Activated CD4-positive, alpha-beta memory T cell treated with anti-CD3 and anti-CD28 coated beads, Interleukin-2, amount 10 ng/mL, durations not matched to agents 7 days and 5 days (primary cell): ENCODE data around the gene FAM120A. TPM values are rescaled to one million over a fixed set of nuclear protein-coding genes. Genes with fewer than 3 reads are reported as not detected.

Experiments
- CTCF ChIA-PET: fragments of 350-600 bp; sonication (Branson Sonifier 250); formaldehyde crosslinking; loops from one replicate; lab custom pipeline; 2021; ENCODE audit warnings: antibody characterized with exemption, inconsistent platforms; lab: Charles Lee
- POLR2A ChIA-PET: fragments of 350-600 bp; sonication (Branson Sonifier 250); formaldehyde crosslinking; loops from one replicate; lab custom pipeline; 2021; ENCODE audit warnings: antibody characterized with exemption; lab: Charles Lee
- DNase-seq: peaks from one replicate; pipeline ENCODE4 v3.0.0-alpha.2; 2020
- H3K27ac Mint-ChIP-seq: one replicate; pipeline ENCODE4 v1.8.0; 2021; ENCODE audit warnings: mild to moderate bottlenecking, mixed read lengths
- H3K27me3 Mint-ChIP-seq: one replicate; pipeline ENCODE4 v1.8.0; 2021; ENCODE audit warnings: mixed read lengths
- H3K36me3 Mint-ChIP-seq: one replicate; pipeline ENCODE4 v1.8.0; 2021; ENCODE audit warnings: low read depth, mixed read lengths
- H3K4me1 Mint-ChIP-seq: one replicate; pipeline ENCODE4 v1.8.0; 2021; ENCODE audit warnings: mixed read lengths
- H3K4me3 Mint-ChIP-seq: one replicate; pipeline ENCODE4 v1.8.0; 2021; ENCODE audit warnings: mild to moderate bottlenecking, mixed read lengths
- H3K9me3 Mint-ChIP-seq: one replicate; pipeline ENCODE4 v1.8.0; 2021; ENCODE audit warnings: mixed read lengths
- total RNA-seq, 2 experiments: library from RNA; stranded (reverse); gene quantifications; one replicate each; pipeline ENCODE4 v1.2.3, GENCODE V29; 2021

FAM120A gene
- total RNA-seq, 2 experiments from 2014 or later, result 133 to 138 TPM

GRCh38 chr9:93453047-93453914 is 1.8 kb downstream of the FAM120A start, which contains the start of gene FAM120AOS:
Gene FAM120AOS (minus strand): TSS chr9:93453581. CDS start chr9:93452709, 872 bp downstream.
- Mint-ChIP-seq H3K4me3 (peak within 1 kb of the TSS; percentile 91), H3K36me3 (peaks cover 63% of the 10 kb centered on the region), H3K4me1 (peaks cover 55% of the 10 kb centered on the region), H3K27ac (peak within 1 kb of the TSS; percentile 92), H3K9me3 (no peaks in the 10 kb centered on the region), H3K27me3 (no peaks in the 10 kb centered on the region)
- peak; percentile 88 for DNase-seq
- ChIA-PET CTCF (interaction anchor here (0.9 to 2.5 kb wide), 9 partner anchors 11 to 389 kb away, joined by 3 to 22 read pairs (median 4); partner anchors contain the start of gene PHF2), POLR2A (interaction anchor here (0.7 to 5.3 kb wide), 24 partner anchors 11 to 1129 kb away, joined by 3 to 160 read pairs (median 3); partner anchors contain the start of genes NINJ1 and NOL8)

DNA sequence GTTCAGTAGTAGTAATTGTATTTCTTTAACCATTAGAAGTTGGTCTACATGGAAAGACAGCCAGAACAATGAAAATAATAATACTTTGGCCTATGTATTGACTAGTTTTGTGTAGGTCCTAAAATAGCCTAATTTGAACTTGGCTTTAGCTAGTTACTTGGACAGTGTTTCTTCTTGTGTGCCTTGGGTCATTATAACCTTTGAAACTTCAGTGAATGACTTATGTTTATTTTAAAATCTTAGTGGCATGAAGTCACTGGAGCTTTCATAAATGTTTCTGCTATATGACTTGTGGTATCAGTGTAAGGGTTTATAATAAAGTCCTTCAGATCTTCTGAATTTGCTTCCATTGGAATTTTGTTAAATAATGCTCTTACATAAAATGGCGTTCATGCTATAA is 4.5 kb downstream of the FAM120A start:
- no peaks in the 10 kb centered on the region for H3K27me3 Mint-ChIP-seq
- ChIA-PET POLR2A (interaction anchor here (1.2 to 2.1 kb wide), 5 partner anchors 9 to 490 kb away, joined by 3 to 14 read pairs (median 6); no protein-coding TSS in a partner anchor), CTCF (interaction anchor here (0.8 to 1.9 kb wide), 3 partner anchors 10 to 347 kb away, joined by 3 to 13 read pairs (median 3); no protein-coding TSS in a partner anchor)
- no peaks in the 10 kb centered on the region for H3K9me3 Mint-ChIP-seq
- H3K4me1 Mint-ChIP-seq, result peaks cover 64% of the 10 kb centered on the region
- DNase-seq, result no peak
- peaks cover 67% of the 10 kb centered on the region for H3K36me3 Mint-ChIP-seq
- H3K27ac Mint-ChIP-seq, result peak overlapping the region; percentile 78
- H3K4me3 Mint-ChIP-seq, result peak overlapping the region; percentile 16

DNA sequence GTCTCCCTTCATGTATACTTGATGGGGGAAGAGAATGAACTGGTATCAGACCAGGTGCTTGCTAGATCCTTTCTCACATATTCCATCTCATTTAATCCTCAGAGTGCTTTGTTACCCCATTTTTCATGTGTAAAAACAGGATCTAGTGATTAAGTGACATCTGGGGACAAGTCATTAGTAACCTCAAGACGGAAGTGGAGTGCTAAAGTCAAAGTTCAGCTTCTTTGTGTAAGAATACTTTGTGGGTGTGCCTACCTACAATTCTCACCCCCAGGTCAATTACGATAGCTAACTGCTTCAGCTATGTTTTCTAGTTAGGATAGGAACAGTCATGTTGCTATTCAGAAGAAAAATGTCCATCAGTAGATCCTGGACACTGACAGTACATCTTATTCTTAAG is 5.0 kb downstream of the FAM120A start:
- peak overlapping the region; percentile 78 for H3K27ac Mint-ChIP-seq
- H3K4me1 Mint-ChIP-seq, result peaks cover 66% of the 10 kb centered on the region
- H3K9me3 Mint-ChIP-seq, result no peaks in the 10 kb centered on the region
- CTCF ChIA-PET, result interaction anchor here (0.8 to 1.9 kb wide), 4 partner anchors 10 to 348 kb away, joined by 3 to 13 read pairs (median 3); no protein-coding TSS in a partner anchor
- no peak for DNase-seq
- H3K27me3 Mint-ChIP-seq, result no peaks in the 10 kb centered on the region
- H3K36me3 Mint-ChIP-seq, result peaks cover 68% of the 10 kb centered on the region
- H3K4me3 Mint-ChIP-seq, result peak overlapping the region; percentile 16
- POLR2A ChIA-PET, result interaction anchor here (1.2 to 2.1 kb wide), 5 partner anchors 8 to 490 kb away, joined by 3 to 14 read pairs (median 6); no protein-coding TSS in a partner anchor

GRCh38 chr9:93457006-93457405 is 5.5 kb downstream of the FAM120A start:
- Mint-ChIP-seq H3K27ac (peak overlapping the region; percentile 78), H3K27me3 (no peaks in the 10 kb centered on the region), H3K36me3 (peaks cover 67% of the 10 kb centered on the region), H3K9me3 (no peaks in the 10 kb centered on the region), H3K4me1 (peaks cover 70% of the 10 kb centered on the region), H3K4me3 (peak overlapping the region; percentile 4)
- CTCF ChIA-PET, result interaction anchor here (1.1 to 1.9 kb wide), 2 partner anchors 11 to 109 kb away, joined by 3 to 13 read pairs; no protein-coding TSS in a partner anchor
- POLR2A ChIA-PET, result interaction anchor here (1.2 to 2.1 kb wide), 5 partner anchors 8 to 491 kb away, joined by 3 to 14 read pairs (median 6); no protein-coding TSS in a partner anchor
- no peak for DNase-seq

- peaks cover 87% of the 10 kb centered on the region for H3K4me1 Mint-ChIP-seq
- no peak overlapping the region for H3K27ac Mint-ChIP-seq
- no peaks in the 10 kb centered on the region for H3K27me3 Mint-ChIP-seq
- peaks cover 59% of the 10 kb centered on the region for H3K36me3 Mint-ChIP-seq
- POLR2A ChIA-PET, result no interaction called here
- CTCF ChIA-PET, result no interaction called here
- no peaks in the 10 kb centered on the region for H3K9me3 Mint-ChIP-seq
- no peak overlapping the region for H3K4me3 Mint-ChIP-seq
- DNase-seq, result no peak
These were observed 7.2 kb downstream of the FAM120A start for GRCh38 chr9:93458712-93459111.

DNA sequence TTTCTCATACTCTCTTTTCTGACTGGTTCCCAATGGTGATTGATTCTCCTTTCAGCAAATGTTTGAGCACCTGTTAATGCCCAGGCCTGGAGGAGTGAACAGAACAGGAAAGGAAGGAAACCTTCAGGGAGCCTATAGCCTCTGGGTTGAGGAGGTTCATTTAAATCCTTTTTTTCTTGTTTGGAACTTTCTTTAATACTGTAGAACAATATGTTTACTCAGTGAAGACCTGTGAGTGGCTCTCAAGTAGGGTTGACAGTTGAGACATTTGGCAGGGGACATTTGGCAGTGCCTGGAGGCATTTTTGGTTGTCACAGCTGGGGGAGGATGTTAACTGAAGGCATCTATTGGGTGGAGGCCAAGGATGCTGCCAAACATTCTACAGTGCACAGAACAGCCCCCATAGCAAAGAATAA is 8.0 kb downstream of the FAM120A start:
- ChIA-PET CTCF (no interaction called here), POLR2A (interaction anchor here (1.6 kb wide), 1 partner anchor 9 kb away, joined by 7 read pairs; the partner anchor contains the start of gene FAM120A)
- Mint-ChIP-seq H3K4me1 (peaks cover 88% of the 10 kb centered on the region), H3K27ac (peak overlapping the region; percentile 27), H3K9me3 (no peaks in the 10 kb centered on the region), H3K36me3 (peaks cover 52% of the 10 kb centered on the region), H3K27me3 (no peaks in the 10 kb centered on the region), H3K4me3 (no peak overlapping the region)
- DNase-seq, result no peak

DNA sequence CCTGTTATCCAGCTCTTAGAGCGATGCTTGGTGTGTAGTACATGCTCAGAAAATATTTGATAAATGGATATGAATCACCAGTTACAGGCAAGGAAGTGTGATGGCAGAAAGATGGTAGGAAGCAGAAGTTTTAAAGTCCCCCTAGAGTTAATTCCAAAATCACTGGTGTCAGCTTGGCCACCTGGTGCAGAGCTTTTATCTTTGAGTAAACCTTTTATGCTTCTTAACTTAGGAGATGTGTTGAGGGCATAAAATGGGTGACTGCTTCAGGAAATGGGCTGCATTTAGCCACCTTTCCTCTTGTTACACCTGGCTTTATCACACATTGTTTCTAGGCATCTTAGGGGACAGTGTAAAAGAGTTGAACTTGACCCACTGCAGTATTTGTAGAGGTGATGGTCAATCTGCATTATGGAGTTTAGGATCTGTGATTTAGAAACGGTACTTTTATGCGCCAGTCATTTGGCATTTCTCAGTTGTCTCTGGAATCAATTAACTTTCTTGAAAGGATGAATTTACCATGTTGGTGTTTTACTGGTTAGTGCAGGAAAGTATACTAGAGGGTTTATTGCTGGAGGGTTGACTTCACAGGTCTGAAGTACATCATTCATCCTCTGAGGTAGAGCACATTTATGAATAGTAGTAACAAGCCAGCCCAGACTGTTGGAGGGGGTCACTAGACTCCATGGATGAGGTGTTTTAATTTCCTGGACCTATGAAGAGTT is 9.4 kb downstream of the FAM120A start:
- peaks cover 90% of the 10 kb centered on the region for H3K4me1 Mint-ChIP-seq
- H3K27ac Mint-ChIP-seq, result peak overlapping the region; percentile 51
- H3K36me3 Mint-ChIP-seq, result peaks cover 44% of the 10 kb centered on the region
- H3K9me3 Mint-ChIP-seq, result no peaks in the 10 kb centered on the region
- H3K4me3 Mint-ChIP-seq, result no peak overlapping the region
- CTCF ChIA-PET, result no interaction called here
- no peaks in the 10 kb centered on the region for H3K27me3 Mint-ChIP-seq
- no peak for DNase-seq
- POLR2A ChIA-PET, result interaction anchor here (1.6 kb wide), 1 partner anchor 10 kb away, joined by 7 read pairs; the partner anchor contains the start of gene FAM120A

GRCh38 chr9:93461414-93461743 is 9.9 kb downstream of the FAM120A start:
- POLR2A ChIA-PET, result no interaction called here
- peaks cover 90% of the 10 kb centered on the region for H3K4me1 Mint-ChIP-seq
- DNase-seq, result no peak
- no peaks in the 10 kb centered on the region for H3K9me3 Mint-ChIP-seq
- no peak overlapping the region for H3K4me3 Mint-ChIP-seq
- peaks cover 41% of the 10 kb centered on the region for H3K36me3 Mint-ChIP-seq
- no peak overlapping the region for H3K27ac Mint-ChIP-seq
- CTCF ChIA-PET, result no interaction called here
- H3K27me3 Mint-ChIP-seq, result no peaks in the 10 kb centered on the region

DNA sequence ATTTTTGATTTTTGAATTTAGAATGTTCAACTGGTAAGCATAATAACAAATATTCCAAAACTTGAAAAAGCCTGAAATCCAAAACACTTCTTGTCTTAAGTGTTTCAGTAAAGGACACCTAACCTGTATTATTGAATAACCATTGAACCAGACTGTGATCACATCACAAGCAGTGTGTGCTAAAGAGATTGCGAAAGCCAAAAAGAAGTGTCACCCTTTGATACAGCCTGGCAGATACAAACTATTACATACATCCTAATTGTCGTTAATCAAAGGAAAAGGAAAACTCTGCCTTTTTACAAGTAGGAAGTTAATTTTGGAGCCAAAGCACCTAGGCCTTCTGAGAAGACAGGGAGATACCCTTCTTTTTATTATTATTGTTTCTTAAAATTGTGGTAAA is 10.3 kb downstream of the FAM120A start:
- CTCF ChIA-PET, result no interaction called here
- Mint-ChIP-seq H3K4me1 (peaks cover 90% of the 10 kb centered on the region), H3K4me3 (no peak overlapping the region), H3K27me3 (no peaks in the 10 kb centered on the region), H3K27ac (no peak overlapping the region), H3K36me3 (peaks cover 40% of the 10 kb centered on the region), H3K9me3 (no peaks in the 10 kb centered on the region)
- POLR2A ChIA-PET, result interaction anchor here (5.0 kb wide), 1 partner anchor 9 kb away, joined by 160 read pairs; the partner anchor contains the start of genes FAM120A and FAM120AOS
- no peak for DNase-seq

- ChIA-PET POLR2A (interaction anchor here (0.8 to 5.0 kb wide), 12 partner anchors 10 to 399 kb away, joined by 3 to 160 read pairs (median 4); partner anchors contain the start of genes CARD19, FAM120A and FAM120AOS), CTCF (interaction anchor here (1.2 to 3.4 kb wide), 7 partner anchors 10 to 699 kb away, joined by 3 to 20 read pairs (median 3); partner anchors contain the start of genes BICD2 and FAM120AOS)
These were observed 12.3 kb downstream of the FAM120A start for GRCh38 chr9:93463638-93464248.

GRCh38 chr9:93464395-93464794 is 12.9 kb downstream of the FAM120A start:
- H3K36me3 Mint-ChIP-seq, result peaks cover 32% of the 10 kb centered on the region
- H3K4me3 Mint-ChIP-seq, result peak overlapping the region; percentile 61
- no peak for DNase-seq
- peaks cover 90% of the 10 kb centered on the region for H3K4me1 Mint-ChIP-seq
- no peaks in the 10 kb centered on the region for H3K27me3 Mint-ChIP-seq
- no peaks in the 10 kb centered on the region for H3K9me3 Mint-ChIP-seq
- ChIA-PET CTCF (interaction anchor here (0.7 to 3.4 kb wide), 6 partner anchors 11 to 700 kb away, joined by 3 to 20 read pairs (median 4); partner anchors contain the start of genes BICD2 and FAM120AOS), POLR2A (interaction anchor here (0.8 to 5.0 kb wide), 11 partner anchors 8 to 400 kb away, joined by 3 to 160 read pairs (median 5); partner anchors contain the start of genes CARD19, FAM120A and FAM120AOS)
- H3K27ac Mint-ChIP-seq, result peak overlapping the region; percentile 96

More at GRCh38 chr9:93463638-93464248, 12.3 kb downstream of the FAM120A start:
- Mint-ChIP-seq H3K4me3 (peak overlapping the region; percentile 61), H3K27me3 (no peaks in the 10 kb centered on the region), H3K27ac (peak overlapping the region; percentile 96), H3K9me3 (no peaks in the 10 kb centered on the region), H3K4me1 (peaks cover 90% of the 10 kb centered on the region), H3K36me3 (peaks cover 33% of the 10 kb centered on the region)
- DNase-seq, result no peak
